Loucy (cell line): ENCODE measurements around the gene CCHCR1.

Experiments used
- H2AFZ ChIP-seq: fragments of 200-600 bp; sonication (generic); 2 replicates; pipeline ENCODE4 v1.6.0; 2016; ENCODE audit warnings: antibody characterized with exemption, mild to moderate bottlenecking, low read length, moderate library complexity
- H3F3A ChIP-seq: fragments of 200-600 bp; 2 replicates; pipeline ENCODE4 v1.6.0; 2016; ENCODE audit warnings: antibody characterized with exemption, low read depth, mild to moderate bottlenecking
- H3K27me3 ChIP-seq: fragments of 200-600 bp; sonication (generic); 2 replicates; pipeline ENCODE4 v1.6.1; 2014; ENCODE audit warnings: low read length, mild to moderate bottlenecking; ENCODE audit not compliant: insufficient read depth, poor library complexity, severe bottlenecking
- H3K36me3 ChIP-seq: fragments of 200-600 bp; sonication (generic); 2 replicates; pipeline ENCODE4 v1.6.1; 2016; ENCODE audit warnings: low read length; ENCODE audit not compliant: insufficient read depth
- H3K4me1 ChIP-seq: fragments of 200-600 bp; sonication (generic); 2 replicates; pipeline ENCODE4 v1.5.1; 2014; ENCODE audit warnings: low read length, mild to moderate bottlenecking; ENCODE audit not compliant: insufficient read depth, poor library complexity, severe bottlenecking
- H3K4me2 ChIP-seq: fragments of 200-600 bp; sonication (generic); 2 replicates; pipeline ENCODE4 v1.6.0; 2014; ENCODE audit warnings: antibody characterized with exemption, low read length, low read depth, mild to moderate bottlenecking; ENCODE audit not compliant: poor library complexity, severe bottlenecking
- H3K4me3 ChIP-seq: fragments of 200-600 bp; sonication (generic); 2 replicates; pipeline ENCODE4 v1.5.1; 2014; ENCODE audit warnings: low read length, mild to moderate bottlenecking, mixed read lengths; ENCODE audit not compliant: poor library complexity, severe bottlenecking
- H3K79me2 ChIP-seq: fragments of 200-600 bp; sonication (generic); 2 replicates; pipeline ENCODE4 v1.6.1; 2014; ENCODE audit warnings: low read length; ENCODE audit not compliant: insufficient read depth
- H3K9ac ChIP-seq: fragments of 200-600 bp; sonication (generic); 2 replicates; pipeline ENCODE4 v1.6.0; 2014; ENCODE audit warnings: mild to moderate bottlenecking, low read depth, low read length, moderate library complexity; ENCODE audit not compliant: poor library complexity, severe bottlenecking
- H3K9me2 ChIP-seq: fragments of 200-600 bp; sonication (generic); replicated peaks from 2 replicates; pipeline ENCODE4 v1.6.1; 2016; ENCODE audit warnings: low read depth, low read length, mixed read lengths
- H3K9me3 ChIP-seq: fragments of 200-600 bp; sonication (generic); 2 replicates; pipeline ENCODE4 v1.6.1; 2014; ENCODE audit warnings: mild to moderate bottlenecking, antibody characterized with exemption, low read length, low read depth; ENCODE audit not compliant: insufficient read depth
- H4K20me1 ChIP-seq: fragments of 200-600 bp; sonication (generic); 2 replicates; pipeline ENCODE4 v1.6.0; 2014; ENCODE audit warnings: antibody characterized with exemption, low read length, mild to moderate bottlenecking; ENCODE audit not compliant: insufficient read depth, poor library complexity, severe bottlenecking
- CTCF ChIP-seq: fragments of 200-600 bp; sonication (generic); conservative IDR thresholded peaks from 2 replicates; pipeline ENCODE4 v1.5.1; 2014; ENCODE audit warnings: mild to moderate bottlenecking, antibody characterized with exemption, low read length
- EZH2phosphoT487 ChIP-seq: fragments of 200-600 bp; IDR thresholded peaks from 2 replicates; pipeline ENCODE4 v1.6.1; 2018; ENCODE audit warnings: antibody characterized with exemption, mild to moderate bottlenecking, moderate library complexity, borderline replicate concordance

Gene CCHCR1

GRCh38 chr6:31143148-31143547, 14.5 kb downstream of the CCHCR1 start:
- no peak overlapping the region for H3K9ac ChIP-seq
- H3K36me3 ChIP-seq: no peaks in the 10 kb centered on the region
- no peaks in the 10 kb centered on the region for H3K27me3 ChIP-seq
- no peak overlapping the region for H2AFZ ChIP-seq
- H3F3A ChIP-seq: no peaks in the 10 kb centered on the region
- no peaks in the 10 kb centered on the region for H3K9me2 ChIP-seq
- no peak overlapping the region for H3K4me3 ChIP-seq
- H3K9me3 ChIP-seq: no peaks in the 10 kb centered on the region
- no peak for TF ChIP-seq CTCF
- no peak for TF ChIP-seq EZH2phosphoT487
- no peak overlapping the region for H3K4me2 ChIP-seq
- H3K4me1 ChIP-seq: no peaks in the 10 kb centered on the region
- H4K20me1 ChIP-seq: no peaks in the 10 kb centered on the region
- no peaks in the 10 kb centered on the region for H3K79me2 ChIP-seq

GRCh38 chr6:31142361-31142761, 15.2 kb downstream of the CCHCR1 start:
- Histone ChIP-seq H3K9me2 (no peaks in the 10 kb centered on the region), H3K9ac (no peak overlapping the region), H3K36me3 (no peaks in the 10 kb centered on the region), H3K4me2 (no peak overlapping the region), H3K4me3 (no peak overlapping the region), H3K79me2 (no peaks in the 10 kb centered on the region), H3K4me1 (peaks cover 3% of the 10 kb centered on the region), H3K9me3 (no peaks in the 10 kb centered on the region), H2AFZ (no peak overlapping the region), H3K27me3 (no peaks in the 10 kb centered on the region), H3F3A (no peaks in the 10 kb centered on the region), H4K20me1 (no peaks in the 10 kb centered on the region)
- TF ChIP-seq CTCF (no peak), EZH2phosphoT487 (no peak)

GRCh38 chr6:31140643-31141042, 17.0 kb downstream of the CCHCR1 start:
- no peaks in the 10 kb centered on the region for H4K20me1 ChIP-seq
- peaks cover 3% of the 10 kb centered on the region for H3K4me1 ChIP-seq
- no peak overlapping the region for H2AFZ ChIP-seq
- no peaks in the 10 kb centered on the region for H3K27me3 ChIP-seq
- H3K4me2 ChIP-seq: no peak overlapping the region
- H3K36me3 ChIP-seq: no peaks in the 10 kb centered on the region
- no peak overlapping the region for H3K4me3 ChIP-seq
- no peaks in the 10 kb centered on the region for H3K9me2 ChIP-seq
- no peaks in the 10 kb centered on the region for H3K79me2 ChIP-seq
- H3F3A ChIP-seq: no peaks in the 10 kb centered on the region
- no peaks in the 10 kb centered on the region for H3K9me3 ChIP-seq
- no peak overlapping the region for H3K9ac ChIP-seq
- TF ChIP-seq EZH2phosphoT487: no peak
- no peak for TF ChIP-seq CTCF
